IMR-90 (cell line): ENCODE data around the gene BAIAP2. TPM values are rescaled to one million over a fixed set of nuclear protein-coding genes. Genes with fewer than 3 reads are reported as not detected.

ENCODE experiments used
- ATAC-seq: fragments of 200-7000 bp; cut with Tn5 transposase; 2 replicates; pipeline ENCODE4 v1.9.1; 2020; ENCODE audit warnings: low read depth, mild to moderate bottlenecking, moderate library complexity
- BruUV-seq: library from RNA; stranded (reverse); fragments of 400-500 nt; replicated peaks from 2 replicates; lab custom pipeline; 2021; lab: Mats Ljungman, UMichigan
- CTCF ChIA-PET: fragments of 300-600 bp; formaldehyde crosslinking; extraction: SDS; loops from one replicate; lab custom pipeline; 2021; ENCODE audit warnings: antibody characterized with exemption; lab: Yijun Ruan, JAX
- POLR2A ChIA-PET: fragments of 300-600 bp; sonication (Branson Sonifier 250); formaldehyde crosslinking; loops from one replicate; lab custom pipeline; 2022; ENCODE audit warnings: antibody characterized with exemption; ENCODE audit not compliant: unreplicated experiment; lab: Charles Lee
- DNase-seq: peaks from one replicate; pipeline ENCODE4 v3.0.0; 2013
- H2AFZ ChIP-seq: replicated peaks from 2 replicates; pipeline ENCODE3; 2013; ENCODE audit warnings: low read length, mild to moderate bottlenecking; ENCODE audit not compliant: poor library complexity
- H2AK5ac ChIP-seq: 2 replicates; pipeline ENCODE4 v1.6.1; 2013; ENCODE audit warnings: low read depth, low read length, inconsistent platforms
- H2AK9ac ChIP-seq: replicated peaks from 2 replicates; pipeline ENCODE3; 2013; ENCODE audit warnings: mild to moderate bottlenecking, low read depth, low read length, moderate library complexity; ENCODE audit not compliant: poor library complexity
- H2BK120ac ChIP-seq: 2 replicates; pipeline ENCODE4 v1.6.1; 2013; ENCODE audit warnings: low read depth, low read length, inconsistent platforms
- H2BK15ac ChIP-seq: 3 replicates; pipeline ENCODE4 v1.6.1; 2013; ENCODE audit warnings: low read depth, low read length, inconsistent platforms
- H2BK20ac ChIP-seq: 2 replicates; pipeline ENCODE4 v1.6.1; 2013; ENCODE audit warnings: low read depth, mild to moderate bottlenecking, inconsistent platforms, low read length, moderate library complexity
- H2BK5ac ChIP-seq: 2 replicates; pipeline ENCODE4 v1.6.1; 2013; ENCODE audit warnings: mild to moderate bottlenecking, low read depth, low read length, inconsistent platforms; ENCODE audit not compliant: poor library complexity, severe bottlenecking
- H3K14ac ChIP-seq: replicated peaks from 2 replicates; pipeline ENCODE4 v1.6.1; 2013; ENCODE audit warnings: low read depth, low read length, inconsistent platforms
- H3K18ac ChIP-seq: 2 replicates; pipeline ENCODE4 v1.6.1; 2013; ENCODE audit warnings: low read depth, low read length, control low read depth
- H3K23ac ChIP-seq: 2 replicates; pipeline ENCODE4 v1.6.1; 2013; ENCODE audit warnings: low read depth, low read length, inconsistent platforms
- H3K27ac ChIP-seq: 2 replicates; pipeline ENCODE4 v1.5.1; 2013; ENCODE audit warnings: mild to moderate bottlenecking, control low read depth, low read length; ENCODE audit not compliant: insufficient read depth
- H3K27me3 ChIP-seq: 2 replicates; pipeline ENCODE4 v1.6.1; 2013; ENCODE audit warnings: low read length; ENCODE audit not compliant: control insufficient read depth, insufficient read depth
- H3K36me3 ChIP-seq: 2 replicates; pipeline ENCODE4 v1.6.1; 2013; ENCODE audit warnings: low read length, mixed read lengths; ENCODE audit not compliant: control insufficient read depth, insufficient read depth
- H3K4ac ChIP-seq: 2 replicates; pipeline ENCODE4 v1.6.1; 2013; ENCODE audit warnings: low read depth, low read length, inconsistent platforms
- H3K4me1 ChIP-seq: 2 replicates; pipeline ENCODE4 v1.6.1; 2013; ENCODE audit warnings: low read length, mixed read lengths; ENCODE audit not compliant: control insufficient read depth, insufficient read depth
- H3K4me2 ChIP-seq: 2 replicates; pipeline ENCODE4 v1.6.1; 2013; ENCODE audit warnings: low read depth, mild to moderate bottlenecking, control low read depth, low read length, moderate library complexity
- H3K4me3 ChIP-seq: 2 replicates; pipeline ENCODE4 v1.5.1; 2013; ENCODE audit warnings: low read depth, mild to moderate bottlenecking, control low read depth, low read length, moderate library complexity; ENCODE audit not compliant: insufficient read depth
- H3K56ac ChIP-seq: 2 replicates; pipeline ENCODE4 v1.6.1; 2013; ENCODE audit warnings: low read length, inconsistent platforms; ENCODE audit not compliant: insufficient read depth; ENCODE audit errors: extremely low read depth
- H3K79me1 ChIP-seq, 2 experiments: 2 replicates each; pipeline ENCODE4 v1.6.1; 2013; ENCODE audit warnings: low read length in 2 of 2, inconsistent platforms in 1 of 2, low read depth in 1 of 2
- H3K9ac ChIP-seq: 2 replicates; pipeline ENCODE4 v1.6.1; 2013; ENCODE audit warnings: low read depth, low read length, control low read depth
- H3K9me1 ChIP-seq: 2 replicates; pipeline ENCODE4 v1.6.1; 2013; ENCODE audit warnings: low read length, inconsistent platforms; ENCODE audit not compliant: insufficient read depth
- H3K9me3 ChIP-seq: 2 replicates; pipeline ENCODE4 v1.6.1; 2013; ENCODE audit warnings: low read length; ENCODE audit not compliant: control insufficient read depth, insufficient read depth
- H4K20me1 ChIP-seq: 2 replicates; pipeline ENCODE4 v1.6.1; 2013; ENCODE audit warnings: low read length, inconsistent platforms; ENCODE audit not compliant: insufficient read depth
- H4K5ac ChIP-seq: 2 replicates; pipeline ENCODE4 v1.6.1; 2013; ENCODE audit warnings: mild to moderate bottlenecking, low read depth, low read length, control low read depth
- H4K8ac ChIP-seq, 2 experiments: 2 replicates each; pipeline ENCODE4 v1.6.1; 2013; ENCODE audit warnings: low read depth in 2 of 2, low read length in 2 of 2, control low read depth in 1 of 2, inconsistent platforms in 1 of 2
- H4K91ac ChIP-seq: 2 replicates; pipeline ENCODE4 v1.6.1; 2013; ENCODE audit warnings: low read depth, low read length, inconsistent platforms; ENCODE audit not compliant: insufficient read depth
- FOS ChIP-seq: fragments of 150-350 bp; IDR thresholded peaks from 2 replicates; pipeline ENCODE4 v1.6.1; 2016; ENCODE audit warnings: low read depth, low read length
- MAFK ChIP-seq: IDR thresholded peaks from 2 replicates; pipeline ENCODE4 v1.6.1; 2012; ENCODE audit warnings: low read depth, low read length, improper control_type of control experiment
- POLR2A ChIP-seq: IDR thresholded peaks from 2 replicates; pipeline ENCODE4 v1.6.1; 2012; ENCODE audit warnings: mild to moderate bottlenecking, low read depth, low read length
- WGBS, 2 experiments: methylation state at CpG; one replicate each; pipeline versions ENCODE4 v1.1.5 to v1.1.7; 2013; ENCODE audit warnings: missing lambda C conversion rate in 2 of 2; ENCODE audit not compliant: insufficient read length in 1 of 2; ENCODE audit errors: extremely low coverage in 2 of 2; 5-methylcytosine and 5-hydroxymethylcytosine counted together
- dilution Hi-C: fragments of 300-500 bp; cut with HindIII; formaldehyde crosslinking; loops from one replicate; pipeline ENCODE4 v1.14.3; 2018; ENCODE audit warnings: low sequenced_read_pairs; ENCODE audit not compliant: unreplicated experiment
- in situ Hi-C: fragments of 300-500 bp; cut with MboI; formaldehyde crosslinking; loops from 3 replicates; pipeline ENCODE4 v1.14.3; 2019; ENCODE audit warnings: low sequenced_read_pairs, inconsistent platforms, mixed read lengths
- intact Hi-C: fragments of 100-400 bp; cut with micrococcal nuclease; formaldehyde crosslinking; loops from 2 replicates; pipeline ENCODE4 v1.10.0; 2022
- polyA plus RNA-seq, 3 experiments: library from polyadenylated mRNA; depleted of rRNA; stranded (reverse); fragments of >200 nt; gene quantifications; 2 replicates each; pipeline ENCODE4 v1.2.3, GENCODE V29; 2012; ENCODE audit warnings: low replicate concordance in 1 of 3
- total RNA-seq: library from RNA; depleted of rRNA; stranded (reverse); fragments of >200 nt; gene quantifications from 2 replicates; pipeline ENCODE4 v1.2.3, GENCODE V29; 2012

Gene BAIAP2
- total and polyA plus RNA-seq, 2 of the 4 experiments (the other 2 are of a cell fraction): 18.3 to 32.6 TPM

DNA sequence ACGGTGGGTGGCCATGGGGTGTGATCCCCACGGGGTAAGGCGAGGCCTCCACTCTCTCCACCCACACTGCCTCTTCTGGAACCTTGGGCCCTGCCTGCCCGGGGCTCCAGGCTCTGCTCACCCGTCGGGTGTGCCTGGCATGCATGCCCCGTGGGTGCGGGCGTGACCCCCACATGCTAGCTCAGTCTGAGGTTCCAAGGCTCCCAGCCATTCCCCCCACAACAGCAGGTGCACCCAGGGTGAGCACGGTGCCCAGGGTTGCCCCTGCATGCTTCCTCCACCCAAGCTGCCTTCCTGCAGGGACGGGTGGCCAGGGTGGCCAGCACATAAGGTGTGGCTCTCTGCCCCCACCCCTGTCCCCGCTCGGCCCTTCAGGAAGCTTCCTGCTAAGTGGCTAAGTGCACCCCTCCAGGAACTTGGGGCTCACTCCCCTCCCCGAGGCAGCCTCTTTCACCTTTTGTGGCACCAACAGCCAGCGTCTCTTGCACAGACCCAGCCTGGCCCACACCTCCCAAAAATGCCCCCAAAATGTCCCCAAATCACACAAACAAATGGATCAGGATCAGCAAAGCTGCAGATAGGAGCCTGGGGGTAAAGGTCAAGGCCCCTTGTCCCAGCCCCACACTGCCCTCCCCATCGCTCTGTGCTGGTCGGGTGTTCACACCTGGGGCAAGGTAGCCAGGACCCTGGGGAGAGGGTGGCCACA lies 108.9 kb downstream of the BAIAP2 start:
- no TSS peak for BruUV-seq
- Histone ChIP-seq H3K4me3 (no peak overlapping the region), H2AK9ac (no peak overlapping the region), H3K4ac (no peak overlapping the region), H3K18ac (no peak overlapping the region), H2AFZ (no peak overlapping the region), H3K4me2 (no peak overlapping the region), H3K23ac (no peak overlapping the region), H2BK15ac (no peak overlapping the region), H2BK5ac (no peak overlapping the region), H3K9ac (no peak overlapping the region), H3K56ac (no peak overlapping the region), H3K9me3 (no peaks in the 10 kb centered on the region), H3K14ac (no peak overlapping the region), H3K36me3 (no peaks in the 10 kb centered on the region), H3K9me1 (no peaks in the 10 kb centered on the region; the same call in 1 of the 2 replicates), H4K91ac (no peak overlapping the region), H4K5ac (no peak overlapping the region), H4K20me1 (no peaks in the 10 kb centered on the region), H2BK120ac (no peak overlapping the region), H3K27me3 (peaks cover 11% of the 10 kb centered on the region), H2BK20ac (no peak overlapping the region), H3K4me1 (no peaks in the 10 kb centered on the region), H3K27ac (no peak overlapping the region), H4K8ac (no peak overlapping the region), H3K79me1 (no peaks in the 10 kb centered on the region), H2AK5ac (no peak overlapping the region)
- dilution Hi-C loops: no loop called here
- intact Hi-C loops: loop anchor here (5.0 kb wide), 1 partner anchor 78 kb away; the partner anchor contains the start of gene CEP131
- 67% methylated on average over 1 of the region's 17 CpGs; no CpG with 5 or more reads in 1 of the 2 experiments for WGBS, 2 experiments
- ChIA-PET CTCF (interaction anchor here (1.3 kb wide), 1 partner anchor 9 kb away, joined by 3 read pairs; no protein-coding TSS in a partner anchor), POLR2A (no interaction called here)
- TF ChIP-seq MAFK (no peak), POLR2A (no peak), FOS (no peak)
- ATAC-seq (no peak), DNase-seq (no peak)
- in situ Hi-C loops: no loop called here
